NCI-H1417 treated with DMSO at 0.1 percent for 48 hours (cell line): ENCODE results near the gene PTRHD1.
"Not testable (repeated sequence)": the region's sequence is repeated elsewhere in the genome, so short reads cannot be mapped to it uniquely, and the experiment has no call there.

Source experiments
- DNase-seq: peaks from one replicate; lab custom pipeline; 2025; lab: John Stamatoyannopoulos, UW

Gene PTRHD1

DNA sequence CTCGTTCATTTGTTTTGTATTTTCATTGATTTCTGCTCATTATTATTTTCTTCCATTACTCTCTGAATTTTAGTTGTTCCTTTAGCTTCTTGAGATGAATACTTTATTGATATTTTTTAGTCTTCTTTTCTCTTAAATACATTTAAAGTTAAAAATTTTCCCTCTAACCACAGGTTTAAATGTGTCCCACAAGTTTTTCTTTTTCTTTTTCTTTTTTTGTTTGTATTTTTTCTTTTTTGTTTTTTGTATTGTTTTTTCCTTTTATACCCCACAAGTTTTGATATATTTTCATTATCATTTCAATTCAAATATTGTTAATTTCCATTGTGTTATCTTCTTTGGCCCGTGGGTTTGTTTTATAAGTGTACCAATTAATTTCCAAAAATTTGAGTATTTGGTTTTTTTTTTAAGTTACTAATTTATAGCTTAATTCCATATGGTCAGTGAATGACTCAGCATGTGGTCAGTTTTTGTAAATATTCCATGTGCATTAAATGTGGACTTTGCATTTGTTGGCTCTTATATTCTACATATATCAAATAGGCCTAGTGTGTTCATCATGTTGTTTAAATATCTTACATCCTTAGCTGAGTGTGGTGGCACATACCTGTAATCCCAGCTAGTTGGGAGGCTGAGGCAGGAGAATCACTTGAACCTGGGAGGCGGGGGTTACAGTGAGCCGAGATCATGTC lies 16.3 kb upstream of the PTRHD1 start:
- no peak for DNase-seq

DNA sequence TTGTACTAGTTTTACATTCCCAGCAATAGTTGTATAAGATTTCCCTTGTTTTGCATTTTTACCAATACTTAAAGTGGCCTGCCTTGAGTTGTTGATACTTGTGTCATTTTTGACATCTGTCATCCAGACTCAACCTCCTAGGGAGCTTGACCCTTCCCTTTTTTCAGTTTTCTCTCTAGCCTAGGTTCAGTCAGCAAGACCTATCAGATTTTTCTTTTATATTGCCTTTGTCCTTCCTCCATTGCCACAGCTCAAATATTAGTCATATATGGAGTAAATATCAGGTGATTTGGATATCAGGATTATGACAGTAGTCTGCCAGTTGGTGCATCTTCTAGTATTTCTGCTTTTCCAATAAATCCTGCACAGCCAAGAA lies 13.5 kb upstream of the PTRHD1 start:
- DNase-seq: no peak

DNA sequence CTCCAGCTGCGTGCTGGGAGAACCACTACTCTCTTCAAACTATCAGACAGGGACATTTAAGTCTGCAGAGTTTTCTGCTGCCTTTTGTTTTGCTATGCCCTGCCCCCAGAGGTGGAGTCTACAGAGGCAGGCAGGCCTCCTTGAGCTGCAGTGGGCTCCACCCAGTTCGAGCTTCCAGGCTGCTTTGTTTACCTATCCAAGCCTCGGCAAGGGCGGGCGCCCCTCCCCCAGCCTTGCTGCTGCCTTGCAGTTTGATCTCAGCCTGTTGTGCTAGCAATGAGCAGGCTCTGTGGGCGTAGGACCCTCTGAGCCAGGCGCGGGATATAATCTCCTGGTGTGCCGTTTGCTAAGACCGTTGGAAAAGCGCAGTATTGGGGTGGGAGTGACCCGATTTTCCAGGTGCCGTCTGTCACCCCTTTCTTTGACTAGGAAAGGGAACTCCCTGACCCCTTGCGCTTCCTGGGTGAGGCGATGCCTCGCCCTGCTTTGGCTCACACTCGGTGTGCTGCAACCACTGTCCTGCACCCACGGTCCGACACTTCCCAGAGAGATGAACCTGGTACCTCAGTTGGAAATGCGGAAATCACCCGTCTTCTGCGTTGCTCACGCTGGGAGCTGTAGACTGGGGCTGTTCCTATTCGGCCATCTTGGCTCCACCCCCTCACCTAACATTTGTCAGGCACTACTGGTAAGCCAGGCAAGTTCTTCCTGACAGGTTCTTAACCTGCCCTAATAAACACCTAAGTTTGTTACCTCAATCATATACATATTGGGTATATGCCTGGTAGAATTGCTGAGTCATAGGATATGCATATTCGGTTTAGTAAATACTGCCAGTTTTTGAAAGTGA lies 12.8 kb upstream of the PTRHD1 start:
- not testable (repeated sequence) for DNase-seq

DNA sequence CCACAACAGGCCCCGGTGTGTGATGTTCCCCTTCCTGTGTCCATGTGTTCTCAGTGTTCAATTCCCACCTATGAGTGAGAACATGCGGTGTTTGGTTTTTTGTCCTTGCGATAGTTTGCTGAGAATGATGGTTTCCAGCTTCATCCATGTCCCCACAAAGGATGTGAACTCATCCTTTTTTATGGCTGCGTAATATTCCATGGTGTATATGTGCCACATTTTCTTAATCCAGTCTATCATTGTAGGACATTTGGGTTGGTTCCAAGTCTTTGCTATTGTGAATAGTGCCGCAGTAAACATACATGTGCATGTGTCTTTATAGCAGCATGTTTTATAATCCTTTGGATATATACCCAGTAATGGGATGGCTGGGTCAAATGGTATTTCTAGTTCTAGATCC lies 7.3 kb upstream of the PTRHD1 start:
- DNase-seq: not testable (repeated sequence)

DNA sequence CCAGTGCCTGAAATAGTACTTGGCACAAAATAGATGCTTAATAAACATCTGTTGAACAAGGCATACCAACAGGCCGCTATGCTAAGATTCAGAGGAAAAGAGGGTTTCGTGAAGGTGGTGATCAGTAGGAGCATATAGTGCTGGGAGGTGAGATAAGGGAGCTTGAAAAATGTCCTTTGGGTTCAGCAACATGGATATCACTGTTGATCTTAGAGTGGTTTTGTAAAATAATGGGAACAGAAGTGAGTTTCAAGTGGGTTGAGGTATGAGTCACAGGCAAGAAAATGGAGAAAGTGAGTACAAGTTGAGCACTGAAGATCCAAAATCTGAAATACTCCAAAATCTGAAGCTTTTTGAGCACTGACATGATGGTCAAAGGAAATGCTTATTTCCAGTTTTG lies 4.5 kb upstream of the PTRHD1 start:
- DNase-seq: no peak

DNA sequence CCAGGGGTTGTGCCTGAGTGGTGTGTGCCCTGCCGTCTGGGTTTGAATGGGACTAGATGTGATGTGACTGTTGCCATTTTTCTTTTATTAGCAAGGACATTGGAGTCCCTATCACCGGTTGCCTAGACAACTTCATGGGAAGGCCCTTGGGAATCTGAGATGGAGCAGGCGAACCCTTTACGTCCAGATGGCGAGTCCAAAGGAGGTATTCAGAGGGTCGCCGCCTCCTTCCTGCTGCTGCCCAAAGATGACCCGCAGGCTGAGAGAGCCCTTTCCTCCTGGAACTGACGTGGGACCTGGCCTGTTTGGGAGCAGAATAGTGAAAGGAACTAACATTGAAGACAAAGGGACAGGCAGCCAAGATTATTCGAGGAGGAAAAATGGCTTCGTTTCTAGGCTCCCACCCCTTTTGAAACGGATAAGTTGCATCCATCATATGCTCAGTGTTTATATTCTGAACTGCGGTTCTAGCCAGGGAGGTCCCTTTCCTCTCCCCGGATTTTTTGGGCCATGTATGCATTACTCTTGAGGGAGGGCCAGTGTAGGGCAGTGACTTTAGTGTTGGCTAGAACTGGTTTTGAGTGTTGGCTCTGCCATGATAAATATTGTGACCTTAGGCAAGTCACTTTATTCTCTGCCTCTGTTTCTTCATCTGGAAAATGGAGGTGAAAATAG lies 707 bp upstream of the PTRHD1 start:
- no peak for DNase-seq

DNA sequence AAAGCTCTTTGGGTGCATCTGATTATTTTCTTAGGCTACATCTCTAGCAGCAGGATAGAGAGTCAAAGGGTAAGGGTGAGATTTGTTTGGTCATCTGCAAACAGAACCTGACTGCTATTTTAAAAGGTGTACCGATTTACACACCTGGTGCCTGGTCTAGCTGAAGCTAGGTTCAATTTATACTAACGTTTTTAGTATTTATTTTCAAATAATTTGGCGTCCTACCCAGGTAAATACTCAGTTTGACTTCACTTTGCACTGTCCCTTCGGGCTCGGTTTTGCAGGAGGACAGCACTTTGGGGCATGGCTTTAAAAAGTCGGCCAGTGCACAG lies 683 bp downstream of the PTRHD1 start:
- DNase-seq: no peak

DNA sequence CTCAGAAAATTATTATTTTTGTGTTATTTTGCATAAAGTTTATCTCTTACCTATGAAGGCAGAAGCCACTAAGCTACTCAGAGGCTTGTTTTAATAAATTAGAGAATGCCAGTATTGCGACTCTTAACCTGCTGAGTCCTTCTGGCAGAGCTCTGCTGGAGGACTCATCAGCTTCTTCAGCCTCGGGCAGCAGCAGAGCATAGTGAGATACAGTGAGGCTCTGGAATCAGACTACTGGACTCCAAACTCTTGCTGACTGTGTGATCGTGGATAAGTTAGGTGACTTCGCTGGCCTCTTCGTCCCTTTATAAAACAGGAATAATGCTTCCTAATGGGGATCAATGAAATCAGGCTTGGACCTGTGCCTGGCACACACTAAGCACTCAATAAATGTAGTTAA lies 1.7 kb downstream of the PTRHD1 start:
- no peak for DNase-seq

DNA sequence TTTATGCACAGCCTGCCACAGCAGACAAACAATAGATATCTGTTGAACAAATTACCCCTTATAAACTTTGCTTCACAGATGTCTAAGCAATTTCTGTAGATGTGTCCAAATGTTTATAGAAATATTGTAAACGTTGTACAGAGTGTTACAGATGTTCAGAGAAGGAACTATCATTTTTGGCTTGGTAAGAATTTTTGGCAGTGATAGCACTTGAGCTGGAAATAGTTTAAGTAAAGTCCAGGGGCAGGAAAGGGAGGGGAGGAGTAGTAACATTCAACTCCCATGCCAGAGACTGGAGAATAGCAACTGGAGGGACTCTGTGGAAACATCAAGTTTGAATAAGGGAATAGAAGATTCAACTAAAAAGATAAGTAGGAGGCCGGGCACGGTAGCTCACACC lies 4.4 kb downstream of the PTRHD1 start:
- no peak for DNase-seq

DNA sequence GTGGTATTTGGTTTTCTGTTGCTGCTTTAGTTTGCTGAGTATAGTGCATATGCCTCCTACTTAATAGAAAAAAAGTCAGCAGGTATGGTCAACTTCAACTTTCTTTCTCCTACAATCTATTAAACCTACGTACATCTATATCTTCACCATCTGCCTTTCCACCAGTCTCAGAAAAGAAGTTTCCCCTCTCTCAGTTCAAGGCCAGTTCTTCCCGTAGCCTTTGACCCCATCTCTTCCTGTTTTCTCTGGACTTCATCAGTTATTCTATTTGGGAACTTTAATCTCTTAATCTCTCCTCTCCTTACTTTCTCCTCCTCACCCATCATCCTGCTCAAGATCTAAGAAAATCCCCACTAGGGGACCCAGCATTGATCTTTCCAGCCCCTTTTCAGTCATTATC lies 5.7 kb downstream of the PTRHD1 start:
- no peak for DNase-seq

DNA sequence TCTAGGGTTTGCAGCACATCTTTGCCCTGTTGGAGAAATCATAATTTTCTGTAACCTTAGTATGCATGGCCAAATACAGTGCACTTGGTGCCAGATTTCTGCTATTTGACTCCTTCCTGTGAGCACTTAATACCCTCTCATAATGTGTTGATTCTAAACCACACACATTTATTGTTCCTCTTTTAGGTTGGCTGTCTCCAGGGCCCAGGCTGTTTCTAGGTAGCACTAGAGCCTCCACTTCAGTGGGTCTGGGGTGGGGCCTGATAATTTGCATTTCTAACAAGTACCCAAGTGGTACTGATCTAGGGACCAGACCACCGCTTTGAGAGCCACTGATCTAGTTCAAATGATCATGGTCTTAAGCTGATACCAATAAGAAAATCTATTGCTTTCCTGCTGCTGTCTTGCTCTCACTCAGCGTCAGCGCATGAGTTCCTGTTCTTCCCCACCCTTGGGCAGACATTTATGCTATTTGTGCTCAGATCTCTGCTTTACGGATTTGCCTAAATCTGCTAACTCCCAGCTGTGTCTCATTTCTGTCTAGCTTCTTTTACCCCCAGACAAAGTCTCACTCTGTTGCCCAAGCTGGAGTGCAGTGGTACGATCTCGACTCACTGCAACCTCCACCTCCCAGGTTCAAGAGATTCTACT lies 7.4 kb downstream of the PTRHD1 start:
- DNase-seq: no peak

DNA sequence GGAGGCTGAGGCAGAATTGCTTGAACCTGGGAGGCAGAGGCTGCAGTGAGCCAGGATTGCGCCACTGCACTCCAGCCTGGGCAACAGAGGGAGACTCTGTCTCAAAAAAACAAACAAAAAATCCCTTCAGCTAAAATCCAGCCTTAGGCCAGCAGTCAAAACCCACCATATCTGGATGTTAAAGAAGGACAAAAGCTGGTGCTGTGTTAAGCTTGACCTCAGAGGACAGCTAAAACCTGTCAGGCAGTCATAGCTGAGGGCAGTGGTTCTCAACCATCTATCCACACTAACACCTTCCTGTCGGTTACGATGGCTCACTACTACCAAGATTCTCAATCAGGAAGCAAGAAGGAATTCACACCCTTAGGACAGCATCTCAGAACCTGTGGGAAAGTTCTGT lies 9.6 kb downstream of the PTRHD1 start:
- DNase-seq: no peak

DNA sequence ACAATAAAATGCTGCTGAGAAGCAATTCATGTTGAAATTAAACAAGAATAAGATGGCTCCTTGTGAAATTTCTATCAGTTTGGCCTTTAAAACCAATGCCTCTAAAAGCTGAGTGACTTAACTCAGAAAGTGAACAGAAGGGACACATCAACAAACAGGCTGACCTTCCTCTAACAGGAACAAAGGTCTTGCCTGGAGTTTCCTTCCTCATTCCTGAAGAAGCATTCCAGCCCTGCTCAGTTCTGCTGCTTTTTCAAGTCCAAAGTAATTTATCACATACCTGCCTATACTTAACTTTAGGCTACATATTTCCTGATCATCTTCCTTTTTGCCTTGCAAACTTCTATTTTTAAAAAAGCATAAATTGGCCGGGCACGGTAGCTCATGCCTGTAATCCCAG lies 14.1 kb downstream of the PTRHD1 start:
- DNase-seq: no peak

DNA sequence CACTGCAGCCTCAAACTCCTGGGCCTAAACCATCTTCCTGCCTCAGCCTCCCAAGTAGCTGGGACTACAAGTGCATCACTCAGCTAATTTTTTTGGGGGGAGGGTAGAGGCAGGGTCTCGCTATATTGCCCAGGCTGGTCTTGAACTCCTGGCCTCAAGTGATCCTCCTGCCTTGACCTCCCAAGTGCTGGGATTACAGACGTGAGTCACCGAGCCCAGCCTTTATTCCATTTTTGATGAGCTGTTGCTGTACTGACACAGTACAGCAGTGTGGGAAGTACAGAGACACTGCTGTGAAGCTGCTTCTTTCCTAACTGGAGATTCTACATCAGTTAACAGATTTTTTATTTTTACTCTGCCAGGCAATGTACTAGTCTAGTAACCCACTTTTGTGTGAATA lies 18.8 kb downstream of the PTRHD1 start:
- DNase-seq: no peak

DNA sequence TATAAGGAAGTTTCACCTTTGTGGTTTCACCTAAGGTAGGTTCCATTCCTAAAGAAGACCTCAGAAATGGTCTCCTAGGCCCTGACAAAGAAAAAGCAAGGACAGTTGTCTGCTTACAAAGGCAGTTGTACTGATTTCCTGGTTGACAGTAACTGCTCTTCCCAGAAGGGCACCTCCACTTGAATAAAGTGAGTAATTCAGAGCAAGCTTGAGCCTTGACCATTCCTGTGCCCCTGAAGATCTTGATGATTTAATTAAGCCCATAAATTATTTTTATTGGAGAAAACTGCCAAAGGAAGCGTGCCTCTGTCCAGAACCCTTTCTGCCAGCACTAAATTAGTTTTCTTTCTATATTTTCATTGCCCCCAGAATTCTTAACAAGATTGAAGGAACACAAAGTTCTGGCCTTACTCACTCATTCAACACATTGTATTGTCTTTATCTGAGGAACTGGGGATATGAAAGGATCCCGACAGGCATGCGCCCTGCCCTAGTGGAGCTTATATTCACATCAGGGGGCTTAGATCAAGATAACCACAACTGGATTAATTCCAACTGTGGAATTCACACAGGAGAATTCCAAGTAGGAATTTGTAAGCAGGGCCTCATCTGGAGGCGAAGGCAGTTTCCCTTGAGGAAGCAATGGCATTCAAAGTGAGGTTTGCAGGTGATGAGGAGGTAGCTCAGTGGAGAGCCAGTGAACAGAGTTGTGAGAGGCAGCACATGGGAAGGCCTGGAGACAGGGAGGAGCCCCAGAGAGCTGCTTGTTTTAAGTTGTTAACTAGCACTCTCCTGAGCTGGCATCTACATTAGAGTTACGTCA lies 21.2 kb downstream of the PTRHD1 start:
- no peak for DNase-seq

DNA sequence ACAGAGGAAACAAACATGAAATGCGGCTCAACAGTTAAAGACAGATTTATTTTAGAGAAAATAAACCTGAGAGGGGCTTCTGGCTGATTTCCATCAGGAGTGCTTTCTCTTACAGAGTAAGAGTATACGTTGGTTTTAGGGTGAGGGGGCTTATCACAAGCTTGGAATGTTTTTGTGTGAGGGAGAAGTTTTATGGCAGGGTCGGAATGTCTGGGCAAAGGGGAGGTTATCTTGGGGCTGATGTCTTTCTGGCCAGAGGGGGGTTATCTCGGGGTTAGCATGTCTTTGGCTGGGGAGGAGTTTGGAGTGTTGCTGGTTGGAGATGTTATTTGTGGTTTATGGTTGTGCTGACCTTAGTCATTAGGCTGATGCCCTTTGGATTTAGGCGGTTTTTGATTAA lies 22.1 kb downstream of the PTRHD1 start:
- DNase-seq: no peak

DNA sequence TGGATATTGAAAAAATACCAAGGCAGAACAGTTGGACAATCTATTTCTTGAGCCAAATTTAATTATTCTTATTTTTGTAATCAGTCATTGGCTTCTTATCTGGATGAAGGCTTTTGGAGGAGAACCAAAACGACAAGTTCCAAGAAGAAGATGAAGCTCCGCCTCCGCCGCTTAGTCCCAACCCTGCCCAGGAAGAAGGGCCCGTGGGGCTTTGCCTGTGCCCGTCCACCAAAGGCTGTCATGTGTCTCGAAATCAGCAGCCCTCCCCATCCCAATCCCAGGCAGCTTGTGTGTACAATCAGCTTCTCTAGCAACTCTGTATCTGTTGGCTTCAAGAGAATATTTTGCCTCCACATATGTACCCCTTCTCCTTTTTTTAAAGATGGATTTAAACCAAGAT lies 24.6 kb downstream of the PTRHD1 start:
- no peak for DNase-seq

DNA sequence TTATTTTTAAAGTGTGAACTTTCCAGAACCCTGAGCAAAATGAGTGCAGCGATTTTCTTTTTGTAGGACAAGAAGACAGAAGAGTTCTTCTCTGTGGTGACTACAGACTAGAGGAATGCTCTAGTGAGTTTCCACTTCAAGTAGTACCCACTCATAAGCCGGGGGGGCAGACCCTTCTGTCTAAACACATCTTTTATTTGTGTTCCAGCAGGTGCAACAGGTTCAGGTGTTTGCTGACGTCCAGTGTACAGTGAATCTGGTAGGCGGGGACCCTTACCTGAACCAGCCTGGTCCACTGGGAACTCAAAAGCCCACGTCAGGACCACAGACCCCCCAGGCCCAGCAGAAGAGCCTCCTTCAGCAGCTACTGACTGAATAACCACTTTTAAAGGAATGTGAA lies 25.2 kb downstream of the PTRHD1 start:
- no peak for DNase-seq

DNA sequence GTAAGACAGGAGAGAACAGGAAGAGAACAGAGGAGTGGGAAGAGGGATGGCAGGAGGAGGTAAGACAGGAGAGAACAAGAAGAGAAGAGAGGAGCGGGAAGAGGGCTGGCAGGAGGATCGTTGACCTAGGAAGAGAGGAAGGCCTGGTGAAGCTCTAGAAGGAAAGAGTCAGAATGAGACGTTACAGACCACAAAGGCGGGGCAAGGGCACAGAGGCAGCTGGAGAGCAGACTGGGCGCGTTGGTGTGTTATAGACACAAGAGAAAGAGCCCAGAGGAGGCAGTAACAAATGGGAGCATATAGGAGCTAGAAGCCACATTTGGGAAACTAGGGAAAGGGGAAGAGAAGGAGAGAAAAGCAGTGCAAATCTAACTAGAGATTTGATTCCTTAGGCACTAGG lies 26.6 kb downstream of the PTRHD1 start:
- DNase-seq: no peak

DNA sequence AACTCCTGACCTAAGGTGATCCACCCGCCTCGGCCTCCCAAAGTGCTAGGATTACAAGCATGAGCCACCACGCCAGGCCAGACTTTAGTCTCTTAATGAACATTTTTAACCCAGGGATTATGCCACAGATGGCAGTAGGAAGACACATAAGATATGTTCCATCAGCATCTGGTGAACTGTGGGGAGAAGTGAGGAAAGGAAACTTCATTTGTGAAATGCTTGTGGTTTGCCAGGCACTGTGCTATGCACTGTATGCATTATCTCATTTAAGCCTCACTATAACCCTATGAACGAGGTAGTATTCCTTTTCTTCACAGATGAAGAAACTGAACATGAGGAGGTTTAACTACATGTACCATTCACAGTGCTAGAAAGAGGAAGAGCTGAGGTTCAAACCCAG lies 29.3 kb downstream of the PTRHD1 start:
- DNase-seq: no peak

DNA sequence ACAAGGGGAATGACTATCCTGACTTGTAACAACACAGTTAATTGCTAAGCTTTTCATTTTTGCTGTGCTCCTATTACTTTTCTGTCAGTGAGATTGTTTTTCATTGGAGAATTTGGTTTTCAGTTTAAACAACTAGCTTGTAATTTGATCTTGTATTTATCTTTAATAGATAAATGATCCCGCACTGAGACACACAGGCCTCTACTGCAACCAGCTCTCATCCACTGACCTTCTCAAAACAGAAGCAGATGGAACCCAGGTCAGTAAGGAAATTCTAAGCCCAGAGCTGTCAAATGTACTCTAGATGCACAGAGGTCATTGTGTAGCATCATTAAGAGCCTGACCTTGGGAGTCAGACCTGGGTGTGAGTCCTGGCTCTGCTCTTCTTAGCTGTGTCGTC lies 30.7 kb downstream of the PTRHD1 start:
- no peak for DNase-seq

DNA sequence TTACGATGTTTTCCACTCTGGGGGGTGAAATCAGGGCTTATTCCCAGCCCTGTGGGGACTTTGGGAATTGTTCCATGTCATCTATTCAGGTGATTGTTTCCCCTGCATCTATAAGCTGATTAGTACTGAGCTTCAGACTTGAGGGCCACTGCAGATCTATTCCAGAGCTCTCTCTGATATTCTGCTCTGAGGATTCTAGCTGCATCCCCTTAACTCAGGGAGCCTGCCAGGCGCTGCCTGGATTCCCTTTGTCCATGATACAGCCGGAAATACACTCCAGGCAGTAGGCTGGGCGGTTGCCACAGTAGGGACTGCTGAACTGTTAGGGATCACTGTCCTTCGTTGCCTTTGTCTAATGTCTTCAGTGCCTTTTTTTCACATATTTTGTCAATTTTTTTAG lies 31.3 kb downstream of the PTRHD1 start:
- DNase-seq: no peak
